LNCaP clone FGC (cell line): ENCODE measurements around the gene TBX10.
"Not testable (repeated sequence)": the region's sequence is repeated elsewhere in the genome, so short reads cannot be mapped to it uniquely, and the experiment has no call there.

ENCODE experiments used
- DNase-seq: peaks from one replicate; pipeline ENCODE4 v3.0.0-alpha.2; 2011; ENCODE audit warnings: low read depth
- H3K4me3 ChIP-seq: 2 replicates; pipeline ENCODE4 v1.5.1; 2011; ENCODE audit warnings: mild to moderate bottlenecking, low read depth, low read length, control low read depth
- CTCF ChIP-seq: IDR thresholded peaks from 2 replicates; pipeline ENCODE4 v1.5.1; 2012; ENCODE audit warnings: mild to moderate bottlenecking; ENCODE audit not compliant: control insufficient read depth, insufficient read depth; ENCODE audit errors: extremely low read depth

The TBX10 gene

GRCh38 chr11:67592880-67593564 is 46.5 kb downstream of the TBX10 start:
- DNase-seq: no peak
- H3K4me3 ChIP-seq: no peak overlapping the region
- no peak for TF ChIP-seq CTCF

DNA sequence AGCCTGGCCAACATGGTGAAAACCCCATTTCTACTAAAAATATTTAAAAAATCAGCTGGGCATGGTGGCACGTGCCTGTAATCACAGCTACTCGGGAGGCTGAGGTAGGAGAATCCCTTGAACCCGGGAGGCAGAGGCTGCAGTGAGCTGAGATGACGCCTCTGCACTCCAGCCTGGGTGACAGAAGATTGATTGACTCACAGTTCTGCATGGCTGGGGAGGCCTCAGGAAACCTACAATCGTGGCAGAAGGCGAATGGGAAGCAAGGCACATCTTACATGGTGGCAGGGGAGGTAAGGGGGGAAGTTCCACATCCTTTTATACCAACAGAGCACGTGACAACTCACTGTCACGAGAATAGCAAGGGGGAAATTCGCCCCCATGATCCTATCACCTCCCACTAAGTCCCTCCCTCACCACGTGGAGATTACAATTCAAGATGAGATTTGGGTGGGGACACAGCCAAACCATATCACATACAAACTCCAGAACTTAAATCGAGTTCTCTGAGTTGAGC is 50.6 kb downstream of the TBX10 start:
- not testable (repeated sequence) for H3K4me3 ChIP-seq, DNase-seq

- TF ChIP-seq CTCF: no peak
- DNase-seq: no peak
- no peak overlapping the region for H3K4me3 ChIP-seq
Observed at GRCh38 chr11:67588136-67588503, 51.4 kb downstream of the TBX10 start.

DNA sequence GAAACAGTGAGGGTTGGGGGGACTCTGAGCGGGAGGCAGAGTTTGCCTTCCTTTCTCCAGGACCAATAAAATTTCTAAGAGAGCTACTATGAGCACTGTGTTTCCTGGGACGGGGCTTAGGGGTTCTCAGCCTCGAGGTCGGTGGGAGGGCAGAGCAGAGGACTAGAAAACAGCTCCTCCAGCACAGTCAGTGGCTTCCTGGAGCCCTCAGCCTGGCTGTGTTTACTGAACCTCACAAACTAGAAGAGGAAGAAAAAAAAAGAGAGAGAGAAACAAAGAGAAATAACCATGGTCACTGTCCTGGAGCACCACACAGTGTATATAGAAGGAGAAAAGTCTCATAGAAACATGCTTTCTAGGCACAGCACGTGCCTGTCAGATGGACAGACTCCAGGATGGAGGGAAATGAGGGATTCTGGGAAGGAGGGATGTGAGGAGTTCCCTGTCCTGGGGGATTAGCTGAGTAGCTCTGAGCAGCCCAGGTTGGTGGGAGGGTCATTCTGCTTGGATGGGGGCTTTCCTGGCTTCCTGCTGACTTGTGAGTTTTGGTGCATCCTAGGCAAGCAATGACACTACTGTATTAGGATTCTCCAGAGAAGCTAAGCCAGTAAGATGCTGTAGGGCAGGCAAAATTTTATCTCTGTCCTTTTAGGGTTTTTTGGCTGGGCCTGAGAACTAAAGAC is 52.9 kb downstream of the TBX10 start:
- TF ChIP-seq CTCF: no peak
- H3K4me3 ChIP-seq: no peak overlapping the region
- no peak for DNase-seq

DNA sequence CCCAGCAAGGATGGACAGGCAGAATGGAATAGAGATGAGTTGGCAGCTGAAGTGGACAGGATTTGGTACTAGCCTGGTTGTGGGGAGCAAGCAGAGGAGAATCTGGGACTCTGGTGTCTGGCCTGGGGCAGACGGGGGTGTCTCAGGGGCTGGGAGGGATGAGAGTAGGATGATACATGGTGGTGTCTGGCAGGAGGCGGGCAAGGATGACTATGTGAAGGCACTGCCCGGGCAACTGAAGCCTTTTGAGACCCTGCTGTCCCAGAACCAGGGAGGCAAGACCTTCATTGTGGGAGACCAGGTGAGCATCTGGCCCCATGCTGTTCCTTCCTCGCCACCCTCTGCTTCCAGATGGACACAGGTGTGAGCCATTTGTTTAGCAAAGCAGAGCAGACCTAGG is 53.7 kb downstream of the TBX10 start:
- no peak overlapping the region for H3K4me3 ChIP-seq
- TF ChIP-seq CTCF: no peak
- no peak for DNase-seq

GRCh38 chr11:67584881-67585873 is 54.4 kb downstream of the TBX10 start:
- no peak overlapping the region for H3K4me3 ChIP-seq
- no peak for TF ChIP-seq CTCF
- DNase-seq: no peak
